ENCODE results near the gene PSMG2.
"Not testable (repeated sequence)": the region's sequence is repeated elsewhere in the genome, so short reads cannot be mapped to it uniquely, and the experiment has no call there.

Gene PSMG2

GRCh38 chr18:12721495-12722275 lies 18.8 kb downstream of the PSMG2 start:
- no peak for DNase-seq

- DNase-seq: no peak
These were observed 19.9 kb downstream of the PSMG2 start for GRCh38 chr18:12722731-12723130.

GRCh38 chr18:12726331-12726730 lies 23.5 kb downstream of the PSMG2 start:
- DNase-seq: no peak

- DNase-seq: peak in 49 of 56 donors; percentile 3 to 77 (median 43)
These were observed 24.1 kb downstream of the PSMG2 start for GRCh38 chr18:12726774-12727550.

- DNase-seq: no peak
These were observed 34.5 kb downstream of the PSMG2 start for GRCh38 chr18:12737243-12737902.

- DNase-seq: no peak
These were observed 38.5 kb downstream of the PSMG2 start for GRCh38 chr18:12741351-12741750.

GRCh38 chr18:12742453-12742852 lies 39.6 kb downstream of the PSMG2 start:
- no peak for DNase-seq

GRCh38 chr18:12744103-12744502 lies 41.3 kb downstream of the PSMG2 start:
- no peak for DNase-seq

GRCh38 chr18:12745095-12745795 lies 42.4 kb downstream of the PSMG2 start:
- no peak for DNase-seq

- no peak for DNase-seq
These were observed 44.9 kb downstream of the PSMG2 start for GRCh38 chr18:12747530-12748315.

GRCh38 chr18:12748671-12749070 lies 45.8 kb downstream of the PSMG2 start:
- DNase-seq: no peak

GRCh38 chr18:12749121-12749520 lies 46.3 kb downstream of the PSMG2 start:
- DNase-seq: no peak

- no peak for DNase-seq
These were observed 47.4 kb downstream of the PSMG2 start for GRCh38 chr18:12750076-12750714.

GRCh38 chr18:12750715-12751502 lies 48.1 kb downstream of the PSMG2 start:
- DNase-seq: no peak

- no peak for DNase-seq
These were observed 48.7 kb downstream of the PSMG2 start for GRCh38 chr18:12751503-12751884.

- DNase-seq: no peak
These were observed 49.0 kb downstream of the PSMG2 start for GRCh38 chr18:12751891-12752290.

GRCh38 chr18:12754511-12754910 lies 51.7 kb downstream of the PSMG2 start:
- DNase-seq: no peak

- DNase-seq: not testable (repeated sequence)
These were observed 52.8 kb downstream of the PSMG2 start for GRCh38 chr18:12755606-12756005.

GRCh38 chr18:12756619-12757239 lies 53.9 kb downstream of the PSMG2 start:
- not testable (repeated sequence) for DNase-seq

Measured in nucleus accumbens (tissue), 56 donors.